Tibial nerve (tissue), 4 donors: ENCODE results near the gene EPHA6. TPM values are rescaled to one million over a fixed set of nuclear protein-coding genes. Genes with fewer than 3 reads are reported as not detected.

Experiments
- DNase-seq, 2 donors: peaks; one replicate each; pipeline ENCODE4 v3.0.0-alpha.2; 2019; ENCODE audit warnings: low spot score in 2 of 2
- H3K27ac ChIP-seq, 4 donors: fragments of 200-600 bp; sonication (generic) in 3 of 4; one replicate each; pipeline ENCODE4 v1.5.1; 2017 to 2019; ENCODE audit warnings: mild to moderate bottlenecking in 1 of 4
- H3K27me3 ChIP-seq, 2 donors: fragments of 200-600 bp; sonication (generic) in 1 of 2; one replicate each; pipeline versions ENCODE4 v1.5.1 to v1.6.0; 2017 to 2019
- H3K36me3 ChIP-seq, 3 donors: fragments of 200-600 bp; sonication (generic); one replicate each; pipeline ENCODE4 v1.5.1; 2018 to 2019
- H3K4me1 ChIP-seq, 4 donors: fragments of 200-600 bp; sonication (generic) in 3 of 4; one replicate each; pipeline ENCODE4 v1.5.1; 2017 to 2019
- H3K4me3 ChIP-seq, 4 donors: fragments of 200-600 bp; sonication (generic) in 3 of 4; one replicate each; pipeline ENCODE4 v1.5.1; 2017 to 2019; ENCODE audit warnings: mild to moderate bottlenecking in 1 of 4, moderate library complexity in 1 of 4
- H3K9me3 ChIP-seq, 4 donors: fragments of 200-600 bp; sonication (generic) in 3 of 4; one replicate each; pipeline ENCODE4 v1.5.1; 2017 to 2019
- EP300 ChIP-seq, 2 donors: sonication (generic); formaldehyde crosslinking; IDR thresholded peaks; one replicate each; pipeline ENCODE4 v1.6.1; 2017; ENCODE audit warnings: antibody characterized with exemption in 2 of 2, mild to moderate bottlenecking in 1 of 2
- POLR2A ChIP-seq, 2 donors: fragments of 450-650 bp; IDR thresholded peaks; one replicate each; pipeline ENCODE4 v1.6.1; 2017; ENCODE audit warnings: antibody characterized with exemption in 2 of 2, mild to moderate bottlenecking in 2 of 2, moderate library complexity in 2 of 2
- WGBS, 2 donors: methylation state at CpG; one replicate each; pipeline ENCODE4 v1.1.5; 2018; 5-methylcytosine and 5-hydroxymethylcytosine counted together
- total RNA-seq, 4 donors: library from RNA; depleted of rRNA; stranded (reverse); fragments of >200 nt; gene quantifications; one replicate each; pipeline ENCODE4 v1.1.0, GENCODE V29; 2016
- TF ChIP-seq, protein P1 (sequence below), 5 experiments: fragments of 200-600 bp in 3 of 5; fragments of 450-650 bp in 2 of 5; sonication (generic) in 3 of 5; IDR thresholded peaks; one replicate each; pipeline ENCODE4 v1.5.1; 2016 to 2019; ENCODE audit warnings: antibody characterized with exemption in 5 of 5, mild to moderate bottlenecking in 3 of 5, moderate library complexity in 2 of 5

The EPHA6 gene
- total RNA-seq, 4 donors from 2014 or later: 0.30 to 1.3 (median 0.61) TPM

DNA sequence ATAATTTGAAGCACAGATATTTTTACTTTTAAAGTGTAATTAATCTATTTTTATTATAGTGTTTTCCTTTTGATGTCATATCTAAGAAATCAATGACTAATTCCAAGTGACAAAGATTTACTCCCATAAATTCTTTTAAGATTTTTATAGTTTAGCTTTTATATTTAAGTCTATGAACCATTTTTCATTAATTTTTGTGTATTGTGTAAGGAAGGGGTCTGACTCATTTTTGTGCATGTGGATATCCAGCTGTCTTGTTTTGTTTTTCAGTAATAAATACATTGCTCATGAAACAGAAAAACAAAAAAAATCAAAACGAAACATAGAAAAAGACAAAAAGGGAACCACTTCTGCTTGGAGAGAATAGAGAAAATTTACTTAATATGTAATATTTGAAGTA, 145.1 kb downstream of the EPHA6 start:
- no peaks in the 10 kb centered on the region for H3K36me3 ChIP-seq
- no peak for TF ChIP-seq EP300 (IDR thresholded peaks at IDR 0.05)
- TF ChIP-seq, protein P1, sequence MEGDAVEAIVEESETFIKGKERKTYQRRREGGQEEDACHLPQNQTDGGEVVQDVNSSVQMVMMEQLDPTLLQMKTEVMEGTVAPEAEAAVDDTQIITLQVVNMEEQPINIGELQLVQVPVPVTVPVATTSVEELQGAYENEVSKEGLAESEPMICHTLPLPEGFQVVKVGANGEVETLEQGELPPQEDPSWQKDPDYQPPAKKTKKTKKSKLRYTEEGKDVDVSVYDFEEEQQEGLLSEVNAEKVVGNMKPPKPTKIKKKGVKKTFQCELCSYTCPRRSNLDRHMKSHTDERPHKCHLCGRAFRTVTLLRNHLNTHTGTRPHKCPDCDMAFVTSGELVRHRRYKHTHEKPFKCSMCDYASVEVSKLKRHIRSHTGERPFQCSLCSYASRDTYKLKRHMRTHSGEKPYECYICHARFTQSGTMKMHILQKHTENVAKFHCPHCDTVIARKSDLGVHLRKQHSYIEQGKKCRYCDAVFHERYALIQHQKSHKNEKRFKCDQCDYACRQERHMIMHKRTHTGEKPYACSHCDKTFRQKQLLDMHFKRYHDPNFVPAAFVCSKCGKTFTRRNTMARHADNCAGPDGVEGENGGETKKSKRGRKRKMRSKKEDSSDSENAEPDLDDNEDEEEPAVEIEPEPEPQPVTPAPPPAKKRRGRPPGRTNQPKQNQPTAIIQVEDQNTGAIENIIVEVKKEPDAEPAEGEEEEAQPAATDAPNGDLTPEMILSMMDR (IDR thresholded peaks at IDR 0.05): no peak
- TF ChIP-seq POLR2A (IDR thresholded peaks at IDR 0.05): no peak
- WGBS, 2 donors: 52 to 59% methylated on average over 1 of the region's 1 CpG
- H3K27ac ChIP-seq: no peak overlapping the region
- no peaks in the 10 kb centered on the region for H3K9me3 ChIP-seq
- peaks cover 0 to 5% (median 0%) of the 10 kb centered on the region in 4 donors for H3K4me1 ChIP-seq
- no peak overlapping the region for H3K4me3 ChIP-seq
- H3K27me3 ChIP-seq: no peaks in the 10 kb centered on the region
- DNase-seq: no peak

DNA sequence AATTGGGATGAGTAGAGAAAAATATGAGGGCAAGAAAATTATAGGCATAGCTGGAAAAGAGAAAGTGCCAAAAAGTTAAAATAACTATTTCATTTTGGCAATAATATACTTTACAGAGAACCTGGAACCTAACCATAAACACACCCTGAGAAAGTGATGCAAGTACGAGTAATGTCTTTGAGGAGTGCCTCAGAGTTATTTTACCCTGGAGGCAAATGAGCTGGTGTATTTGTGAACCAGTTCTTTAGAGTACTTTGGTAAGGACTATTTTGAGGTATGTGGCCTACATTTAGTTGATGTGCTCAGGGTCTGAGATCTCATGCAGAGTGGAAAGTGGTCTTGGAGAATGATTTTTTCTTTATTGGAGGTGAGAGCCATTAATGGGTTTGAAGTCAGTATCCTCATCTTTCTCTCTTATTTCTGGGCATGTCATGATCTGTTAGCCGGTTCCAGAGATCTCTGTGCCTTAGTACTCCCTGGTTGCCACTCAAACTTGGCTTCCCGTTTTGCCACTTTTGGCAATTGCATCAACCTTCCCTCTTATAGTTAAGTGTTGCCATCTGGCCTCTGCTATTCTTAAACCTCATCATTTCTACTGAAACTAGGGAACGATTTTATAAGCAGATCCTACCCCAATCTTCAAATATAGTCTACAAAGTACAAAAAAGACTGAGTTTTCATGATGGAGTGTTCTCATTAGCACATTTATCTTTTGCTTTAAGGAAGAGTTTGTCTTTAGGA, 145.7 kb downstream of the EPHA6 start:
- H3K27ac ChIP-seq: no peak overlapping the region
- WGBS, 2 donors: 66 to 69% methylated on average over 4 of the region's 4 CpGs
- H3K9me3 ChIP-seq: no peaks in the 10 kb centered on the region
- H3K4me1 ChIP-seq: peaks cover 0 to 5% (median 0%) of the 10 kb centered on the region in 4 donors
- TF ChIP-seq EP300 (IDR thresholded peaks at IDR 0.05): no peak
- TF ChIP-seq POLR2A (IDR thresholded peaks at IDR 0.05): no peak
- TF ChIP-seq, protein P1 (IDR thresholded peaks at IDR 0.05): no peak
- H3K36me3 ChIP-seq: no peaks in the 10 kb centered on the region
- no peaks in the 10 kb centered on the region for H3K27me3 ChIP-seq
- no peak for DNase-seq
- H3K4me3 ChIP-seq: no peak overlapping the region

DNA sequence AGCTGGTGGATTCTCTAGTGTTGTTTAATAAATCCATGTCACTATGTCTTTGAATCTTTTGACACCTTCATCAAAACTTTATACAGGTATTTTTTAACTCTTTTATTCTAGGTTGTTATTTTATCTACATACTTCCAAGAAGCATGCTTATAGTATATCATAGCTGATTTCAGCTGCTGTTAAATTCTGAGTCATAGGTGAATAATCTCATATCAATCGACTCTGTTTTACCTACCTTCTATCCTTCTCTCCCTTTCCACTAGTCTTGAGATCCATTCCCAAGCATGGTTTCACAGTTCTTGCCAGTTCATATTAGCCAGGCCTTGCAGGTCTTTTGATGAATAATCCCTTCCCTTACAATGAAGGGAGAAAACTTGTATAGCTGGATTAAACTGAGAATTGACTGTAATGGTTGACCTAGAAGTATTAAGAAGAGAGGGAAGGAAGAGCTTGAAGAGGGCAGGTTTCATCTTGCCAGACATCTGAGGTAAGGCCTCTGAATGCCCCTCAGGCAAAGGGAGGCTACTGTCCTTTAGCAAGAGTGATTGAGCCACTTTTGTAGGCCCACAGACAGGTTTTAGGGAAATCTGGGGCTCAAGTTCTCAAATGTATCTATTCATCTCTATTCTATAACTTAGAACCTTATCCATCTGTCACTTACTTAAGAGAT, 146.4 kb downstream of the EPHA6 start:
- TF ChIP-seq, protein P1 (IDR thresholded peaks at IDR 0.05): no peak
- TF ChIP-seq EP300 (IDR thresholded peaks at IDR 0.05) (no peak), POLR2A (IDR thresholded peaks at IDR 0.05) (no peak)
- DNase-seq: no peak
- WGBS, 2 donors: 84 to 89% methylated on average over 1 of the region's 1 CpG
- Histone ChIP-seq H3K9me3 (no peaks in the 10 kb centered on the region), H3K4me1 (peaks cover 0 to 5% (median 0%) of the 10 kb centered on the region in 4 donors), H3K36me3 (no peaks in the 10 kb centered on the region), H3K4me3 (no peak overlapping the region), H3K27ac (no peak overlapping the region), H3K27me3 (no peaks in the 10 kb centered on the region)

GRCh38 chr3:96961576-96961975, 147.2 kb downstream of the EPHA6 start:
- Histone ChIP-seq H3K27me3 (no peaks in the 10 kb centered on the region), H3K27ac (no peak overlapping the region), H3K36me3 (no peaks in the 10 kb centered on the region), H3K4me1 (peaks cover 0 to 5% (median 0%) of the 10 kb centered on the region in 4 donors), H3K9me3 (no peaks in the 10 kb centered on the region), H3K4me3 (no peak overlapping the region)
- no peak for DNase-seq
- TF ChIP-seq POLR2A (IDR thresholded peaks at IDR 0.05): no peak
- TF ChIP-seq EP300 (IDR thresholded peaks at IDR 0.05): no peak
- TF ChIP-seq, protein P1 (IDR thresholded peaks at IDR 0.05): no peak
